Measurements from ENCODE around the gene GFER.

GFER gene

GRCh38 chr16:1999866-2000514, 16.0 kb downstream of the GFER start (continued):
- TF ChIP-seq ZBTB49 (tag by site-specific recombination; IDR thresholded peaks at IDR 0.05; ENCODE audit: low read depth) (no peak), ZNF521 (tag by site-specific recombination; IDR thresholded peaks at IDR 0.05) (no peak), ZNF548 (tag by site-specific recombination; IDR thresholded peaks at IDR 0.05) (no peak), ZNF660 (tag by site-specific recombination; IDR thresholded peaks at IDR 0.05) (no peak), ZNF768 (tag by site-specific recombination; IDR thresholded peaks at IDR 0.05) (no peak), ZNF529 (tag by site-specific recombination; IDR thresholded peaks at IDR 0.05; ENCODE audit: insufficient replicate concordance) (no peak)

GRCh38 chr16:2001035-2001434, 17.0 kb downstream of the GFER start:
- Histone ChIP-seq H3K4me1 (ENCODE audit: control insufficient read depth, insufficient read depth, low read length) (peaks cover 7% of the 10 kb centered on the region; the same call in 1 of the 2 replicates), H3K36me3 (ENCODE audit: control insufficient read depth in 2 of 2, insufficient read depth in 1 of 2, low read length in 2 of 2) (peaks cover 0 to 81% of the 10 kb centered on the region in 2 experiments; a peak in 2 of 3 replicates), H3K9me3 (ENCODE audit: control insufficient read depth, insufficient read depth, low read depth, low read length) (no peaks in the 10 kb centered on the region), H3K27ac (ENCODE audit: extremely low read depth, low read depth, low read length) (no peak overlapping the region), H3K4me3 (ENCODE audit: low read depth, low read length) (no peak overlapping the region)
- TF ChIP-seq ZNF335 (tag by site-specific recombination; conservative IDR thresholded peaks at IDR 0.05) (no peak), ZNF10 (tag by site-specific recombination; IDR thresholded peaks at IDR 0.05) (no peak), HOXC10 (CRISPR knock-in tag; IDR thresholded peaks at IDR 0.05) (no peak), ZEB2 (tag by site-specific recombination; IDR thresholded peaks at IDR 0.05) (no peak), PRDM10 (tag by site-specific recombination; IDR thresholded peaks at IDR 0.05) (no peak), ZSCAN18 (tag by site-specific recombination; IDR thresholded peaks at IDR 0.05) (no peak), ZNF629 (tag by site-specific recombination; IDR thresholded peaks at IDR 0.05) (no peak), ZNF155 (tag by site-specific recombination; IDR thresholded peaks at IDR 0.05) (no peak), ZFP37 (tag by site-specific recombination; IDR thresholded peaks at IDR 0.05) (no peak), KLF8 (tag by site-specific recombination; IDR thresholded peaks at IDR 0.05) (no peak), ZNF837 (tag by site-specific recombination; IDR thresholded peaks at IDR 0.05) (no peak), BCL11A (tag by site-specific recombination; IDR thresholded peaks at IDR 0.05; ENCODE audit: low read depth) (no peak), ZNF600 (tag by site-specific recombination; IDR thresholded peaks at IDR 0.05) (no peak), ZNF26 (tag by site-specific recombination; IDR thresholded peaks at IDR 0.05) (no peak), ZNF776 (tag by site-specific recombination; IDR thresholded peaks at IDR 0.05; ENCODE audit: borderline replicate concordance) (no peak)
- POLR2A ChIA-PET: interaction anchor here (0.6 to 0.8 kb wide), 2 partner anchors 9 to 154 kb away, joined by 3 to 4 read pairs; partner anchors contain the start of gene TRAF7
- CTCF ChIA-PET: interaction anchor here (0.6 to 0.9 kb wide), 3 partner anchors 41 to 139 kb away, joined by 3 to 4 read pairs (median 3); partner anchors contain the start of gene NDUFB10
